Colonic mucosa (tissue), 4 donors: ENCODE results near the gene C1QTNF9. TPM values are rescaled to one million over a fixed set of nuclear protein-coding genes. Genes with fewer than 3 reads are reported as not detected.
A peak's percentile ranks its signal among the peaks of the same experiment; 100 is the strongest.
"Not testable (repeated sequence)": the region's sequence is repeated elsewhere in the genome, so short reads cannot be mapped to it uniquely, and the experiment has no call there.

Source experiments
- DNase-seq: peaks from one replicate; pipeline ENCODE4 v3.0.0-alpha.2; 2020
- H3K27ac ChIP-seq: fragments of 200-600 bp; one replicate; pipeline ENCODE4 v1.8.0; 2021
- H3K27me3 ChIP-seq: fragments of 200-600 bp; one replicate; pipeline ENCODE4 v1.8.0; 2021
- H3K36me3 ChIP-seq: fragments of 200-600 bp; one replicate; pipeline ENCODE4 v1.8.0; 2021
- H3K4me1 ChIP-seq: fragments of 200-600 bp; one replicate; pipeline ENCODE4 v1.8.0; 2021; ENCODE audit warnings: mild to moderate bottlenecking
- H3K4me3 ChIP-seq: fragments of 200-600 bp; one replicate; pipeline ENCODE4 v1.8.0; 2021
- H3K9ac ChIP-seq, 2 donors: one replicate each; pipeline ENCODE4 v1.7.0; 2013; ENCODE audit warnings: control low read depth in 2 of 2, low read depth in 2 of 2, low read length in 2 of 2
- H3K9me3 ChIP-seq: fragments of 200-600 bp; one replicate; pipeline ENCODE4 v1.8.0; 2021
- intact Hi-C: fragments of 100-400 bp; cut with DNase I; formaldehyde crosslinking; loops from one replicate; pipeline ENCODE4 v1.14.1; 2022
- total RNA-seq, 2 donors: library from RNA; stranded (reverse); fragmentation: NEBNext Ultra II Directional in 1 of 2; extraction: Animal tissue kit (Norgen Biotek cat#: 25700) in 1 of 2; gene quantifications; one replicate each; pipeline ENCODE4 v1.2.1, GENCODE V29; 2021
- TF ChIP-seq, protein P1 (sequence below): fragments of 200-600 bp; IDR thresholded peaks from one replicate; pipeline ENCODE4 v1.8.0; 2022; ENCODE audit warnings: antibody characterized with exemption, mild to moderate bottlenecking
- donor health status: healthy.
- donor health status: DM: no; HTN: no; CAD: no.
- donor health status: DM: no; HTN: no; CAD: no.

Gene C1QTNF9, protein sequence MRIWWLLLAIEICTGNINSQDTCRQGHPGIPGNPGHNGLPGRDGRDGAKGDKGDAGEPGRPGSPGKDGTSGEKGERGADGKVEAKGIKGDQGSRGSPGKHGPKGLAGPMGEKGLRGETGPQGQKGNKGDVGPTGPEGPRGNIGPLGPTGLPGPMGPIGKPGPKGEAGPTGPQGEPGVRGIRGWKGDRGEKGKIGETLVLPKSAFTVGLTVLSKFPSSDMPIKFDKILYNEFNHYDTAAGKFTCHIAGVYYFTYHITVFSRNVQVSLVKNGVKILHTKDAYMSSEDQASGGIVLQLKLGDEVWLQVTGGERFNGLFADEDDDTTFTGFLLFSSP
- under 1 TPM in 1 of 2 donors, not detected in 1; 0.19 TPM for total RNA-seq

DNA sequence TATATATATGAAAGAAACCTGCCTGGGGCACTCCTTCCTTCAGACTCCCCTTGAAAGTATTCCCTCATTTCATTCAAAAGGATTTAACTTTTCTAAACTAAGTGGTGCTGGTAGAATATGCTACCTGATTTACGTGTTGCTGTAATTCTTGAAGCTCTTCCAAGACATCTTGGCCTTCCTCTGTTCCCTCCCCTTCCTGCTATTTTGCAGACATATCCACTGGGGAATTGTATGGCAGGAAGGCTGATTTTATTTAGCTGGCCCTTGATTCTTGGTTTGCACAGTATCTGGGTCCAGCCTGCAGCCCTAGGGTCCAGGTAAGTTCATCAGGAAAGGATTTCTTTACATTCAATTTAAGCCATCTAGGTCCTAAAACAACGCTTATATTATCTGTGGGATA, at the start of gene C1QTNF9:
Gene C1QTNF9, plus strand, starts transcription at position 281 of the 400 bp plus-strand sequence. CDS start 6,424 bp downstream, outside the sequence.
- intact Hi-C loops, H3K4me3 ChIP-seq, DNase-seq, H3K27ac ChIP-seq, H3K36me3 ChIP-seq, H3K27me3 ChIP-seq, H3K9ac ChIP-seq, H3K9me3 ChIP-seq, H3K4me1 ChIP-seq: not testable (repeated sequence)

DNA sequence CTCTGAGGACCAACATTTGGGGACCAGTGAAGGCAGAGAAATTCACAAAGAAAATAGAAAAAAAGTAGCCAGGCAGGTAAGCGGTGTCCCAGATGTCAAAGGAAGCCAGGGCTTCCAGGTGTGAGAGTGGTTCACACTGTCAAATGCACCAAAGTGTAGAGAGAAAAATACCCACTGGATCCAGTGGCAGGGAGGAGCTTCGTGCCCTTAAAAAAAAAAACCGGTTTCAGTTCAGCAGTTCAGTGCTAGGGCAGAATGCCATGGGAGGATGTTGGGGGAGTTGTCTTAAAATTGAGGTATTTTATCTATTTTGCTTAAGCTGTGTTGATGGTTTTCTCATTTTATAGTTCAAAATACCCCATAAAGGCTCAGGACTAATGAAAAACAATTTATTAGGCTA, 47.8 kb upstream of the C1QTNF9 start:
- Histone ChIP-seq H3K4me3 (no peak overlapping the region), H3K9me3 (no peaks in the 10 kb centered on the region), H3K9ac (no peak overlapping the region), H3K27me3 (no peaks in the 10 kb centered on the region), H3K27ac (no peak overlapping the region), H3K36me3 (no peaks in the 10 kb centered on the region), H3K4me1 (no peaks in the 10 kb centered on the region)
- TF ChIP-seq, protein P1, sequence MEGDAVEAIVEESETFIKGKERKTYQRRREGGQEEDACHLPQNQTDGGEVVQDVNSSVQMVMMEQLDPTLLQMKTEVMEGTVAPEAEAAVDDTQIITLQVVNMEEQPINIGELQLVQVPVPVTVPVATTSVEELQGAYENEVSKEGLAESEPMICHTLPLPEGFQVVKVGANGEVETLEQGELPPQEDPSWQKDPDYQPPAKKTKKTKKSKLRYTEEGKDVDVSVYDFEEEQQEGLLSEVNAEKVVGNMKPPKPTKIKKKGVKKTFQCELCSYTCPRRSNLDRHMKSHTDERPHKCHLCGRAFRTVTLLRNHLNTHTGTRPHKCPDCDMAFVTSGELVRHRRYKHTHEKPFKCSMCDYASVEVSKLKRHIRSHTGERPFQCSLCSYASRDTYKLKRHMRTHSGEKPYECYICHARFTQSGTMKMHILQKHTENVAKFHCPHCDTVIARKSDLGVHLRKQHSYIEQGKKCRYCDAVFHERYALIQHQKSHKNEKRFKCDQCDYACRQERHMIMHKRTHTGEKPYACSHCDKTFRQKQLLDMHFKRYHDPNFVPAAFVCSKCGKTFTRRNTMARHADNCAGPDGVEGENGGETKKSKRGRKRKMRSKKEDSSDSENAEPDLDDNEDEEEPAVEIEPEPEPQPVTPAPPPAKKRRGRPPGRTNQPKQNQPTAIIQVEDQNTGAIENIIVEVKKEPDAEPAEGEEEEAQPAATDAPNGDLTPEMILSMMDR, result no peak
- intact Hi-C loops, result no loop called here
- no peak for DNase-seq

DNA sequence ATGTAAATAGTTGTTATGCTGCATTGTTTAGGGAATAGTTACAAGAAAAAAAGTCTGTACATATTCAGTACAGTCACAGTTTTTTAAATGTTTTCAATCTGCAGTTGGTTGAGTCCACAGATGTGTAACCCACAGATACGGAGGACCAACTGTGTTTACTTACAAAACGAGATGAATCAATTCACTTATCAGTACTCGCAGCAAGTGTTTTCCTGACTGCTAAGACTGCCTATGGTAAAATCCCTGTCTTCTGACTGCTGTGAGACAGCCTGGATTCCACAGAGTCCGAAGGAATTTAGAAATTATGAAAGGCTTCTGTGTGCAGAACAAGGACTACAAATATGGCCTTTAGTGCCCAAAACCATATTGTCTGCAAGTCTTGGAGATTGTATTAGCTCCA, 45.7 kb upstream of the C1QTNF9 start:
- TF ChIP-seq, protein P1, result no peak
- no peaks in the 10 kb centered on the region for H3K27me3 ChIP-seq

DNA sequence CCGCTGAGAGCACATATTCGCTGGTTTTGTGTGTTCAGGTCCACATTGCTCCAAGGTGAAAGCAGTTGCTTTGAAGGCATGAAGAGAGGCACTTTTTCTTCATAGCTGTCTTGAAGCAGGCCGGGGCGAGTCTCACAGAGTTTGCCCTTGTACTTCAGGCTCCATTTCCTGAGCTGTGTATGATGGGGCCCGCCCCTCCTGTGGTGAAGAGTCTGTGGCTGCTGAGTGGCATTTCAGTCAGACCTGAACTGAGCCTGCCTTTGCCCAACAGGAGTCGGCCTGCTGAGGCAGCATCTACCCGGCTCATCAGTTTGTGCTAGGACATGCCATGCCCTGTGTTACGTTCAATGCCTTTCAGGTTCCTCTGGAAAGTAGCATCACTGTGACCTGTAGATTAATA, 44.4 kb upstream of the C1QTNF9 start:
- Histone ChIP-seq H3K36me3 (no peaks in the 10 kb centered on the region), H3K27me3 (no peaks in the 10 kb centered on the region), H3K27ac (peak overlapping the region; percentile 6), H3K4me3 (no peak overlapping the region), H3K9ac (no peak overlapping the region), H3K4me1 (peaks cover under 1% of the 10 kb centered on the region), H3K9me3 (no peaks in the 10 kb centered on the region)
- intact Hi-C loops, result no loop called here
- TF ChIP-seq, protein P1, result no peak
- no peak for DNase-seq

More for the DNA sequence above, 45.7 kb upstream of the C1QTNF9 start:
- no peaks in the 10 kb centered on the region for H3K4me1 ChIP-seq
- no peak overlapping the region for H3K9ac ChIP-seq
- H3K4me3 ChIP-seq, result no peak overlapping the region
- no peak overlapping the region for H3K27ac ChIP-seq
- DNase-seq, result no peak
- no peaks in the 10 kb centered on the region for H3K36me3 ChIP-seq
- intact Hi-C loops, result no loop called here
- H3K9me3 ChIP-seq, result no peaks in the 10 kb centered on the region

DNA sequence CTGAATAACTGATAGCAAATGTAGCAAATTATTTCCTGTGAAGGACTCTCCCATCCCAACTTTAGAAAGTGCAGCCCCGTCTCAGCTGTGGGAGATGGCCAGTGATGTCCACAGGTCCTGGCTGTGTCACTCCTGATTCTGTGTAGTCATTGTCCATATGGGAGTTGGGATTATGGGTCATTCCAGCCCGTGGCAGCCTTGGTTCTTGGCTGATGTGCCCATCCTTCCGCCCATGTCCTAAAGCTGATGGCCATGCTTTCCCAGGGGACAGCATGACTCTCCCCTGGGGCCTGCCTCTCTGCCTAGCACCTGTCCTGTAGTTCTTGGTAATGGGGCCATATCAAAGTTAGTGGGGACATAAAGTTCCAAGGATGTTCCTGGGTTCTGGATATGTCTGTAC, 43.9 kb upstream of the C1QTNF9 start:
- no peaks in the 10 kb centered on the region for H3K9me3 ChIP-seq
- H3K36me3 ChIP-seq, result no peaks in the 10 kb centered on the region
- peaks cover 5% of the 10 kb centered on the region for H3K4me1 ChIP-seq
- no peak for DNase-seq
- H3K9ac ChIP-seq, result no peak overlapping the region
- intact Hi-C loops, result no loop called here
- H3K4me3 ChIP-seq, result no peak overlapping the region
- H3K27me3 ChIP-seq, result no peaks in the 10 kb centered on the region
- TF ChIP-seq, protein P1, result no peak
- H3K27ac ChIP-seq, result no peak overlapping the region

DNA sequence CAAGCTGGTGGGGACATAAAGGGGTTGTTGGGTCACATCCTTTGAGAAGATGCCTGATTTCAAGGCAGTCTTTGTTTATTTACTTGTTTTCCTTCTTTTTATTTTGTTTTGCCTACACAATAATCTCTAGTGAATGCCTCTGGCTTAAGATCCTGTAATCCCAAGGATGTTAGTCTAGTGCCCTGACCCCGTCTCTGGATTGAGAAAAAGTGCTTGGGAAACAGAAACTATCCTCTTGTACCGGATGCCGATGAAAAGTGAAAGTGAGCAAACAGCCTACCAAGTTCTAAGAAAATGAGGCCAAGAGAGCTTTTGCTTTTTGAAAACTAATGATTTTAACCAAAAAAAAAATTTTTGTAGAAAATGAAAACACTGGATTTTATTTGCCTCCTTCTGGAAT, 42.1 kb upstream of the C1QTNF9 start:
- H3K9ac ChIP-seq, result no peak overlapping the region
- H3K27me3 ChIP-seq, result no peaks in the 10 kb centered on the region
- H3K4me3 ChIP-seq, result no peak overlapping the region
- intact Hi-C loops, result no loop called here
- H3K27ac ChIP-seq, result peak overlapping the region; percentile 34
- TF ChIP-seq, protein P1, result no peak
- DNase-seq, result no peak
- H3K4me1 ChIP-seq, result peaks cover 12% of the 10 kb centered on the region
- no peaks in the 10 kb centered on the region for H3K9me3 ChIP-seq
- H3K36me3 ChIP-seq, result no peaks in the 10 kb centered on the region
